ENCODE data around the gene ZNF547. TPM values are rescaled to one million over a fixed set of nuclear protein-coding genes. Genes with fewer than 3 reads are reported as not detected.
"Not testable (repeated sequence)": the region's sequence is repeated elsewhere in the genome, so short reads cannot be mapped to it uniquely, and the experiment has no call there.

The ZNF547 gene
- polyA plus RNA-seq, 1 donor, result 4.2 TPM

DNA sequence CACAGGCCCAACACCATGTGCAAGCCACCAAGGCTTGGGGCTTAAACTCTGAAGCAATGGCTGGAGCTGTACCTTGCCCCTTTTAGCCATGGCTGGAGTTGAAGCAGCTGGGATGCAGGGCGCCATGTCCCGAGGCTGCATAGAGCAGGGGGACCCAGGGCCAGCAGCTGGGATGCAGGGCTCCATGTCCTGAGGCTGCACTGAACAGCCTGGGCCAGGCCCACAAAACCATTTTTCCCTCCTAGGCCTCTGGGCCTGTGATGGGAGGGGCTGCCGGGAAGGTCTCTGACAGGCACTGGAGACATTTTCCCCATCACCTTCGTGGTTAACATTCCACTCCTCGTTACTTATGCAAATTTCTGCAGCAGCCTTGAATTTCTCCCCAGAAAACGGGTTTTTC is 10.8 kb downstream of the ZNF547 start:
- no peak for DNase-seq (ENCODE audit: low read depth)

DNA sequence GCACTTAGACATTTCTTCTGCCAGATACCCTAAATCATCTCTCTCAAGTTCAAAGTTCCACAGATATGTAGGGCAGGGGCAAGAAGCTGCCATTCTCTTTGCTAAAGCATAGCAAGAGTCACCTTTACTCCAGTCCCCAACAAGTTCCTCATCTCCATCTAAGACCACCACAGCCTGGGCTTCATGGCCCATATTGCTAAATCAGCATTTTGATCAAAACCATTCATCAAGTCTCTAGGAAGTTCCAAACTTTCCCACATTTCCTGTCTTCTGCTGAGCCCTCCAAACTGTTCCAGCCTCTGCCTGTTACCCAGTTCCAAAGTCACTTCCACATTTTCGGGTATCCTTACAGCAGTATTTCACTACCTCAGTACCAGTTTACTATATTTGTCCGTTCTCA is 11.3 kb downstream of the ZNF547 start:
- not testable (repeated sequence) for DNase-seq (ENCODE audit: low read depth)

DNA sequence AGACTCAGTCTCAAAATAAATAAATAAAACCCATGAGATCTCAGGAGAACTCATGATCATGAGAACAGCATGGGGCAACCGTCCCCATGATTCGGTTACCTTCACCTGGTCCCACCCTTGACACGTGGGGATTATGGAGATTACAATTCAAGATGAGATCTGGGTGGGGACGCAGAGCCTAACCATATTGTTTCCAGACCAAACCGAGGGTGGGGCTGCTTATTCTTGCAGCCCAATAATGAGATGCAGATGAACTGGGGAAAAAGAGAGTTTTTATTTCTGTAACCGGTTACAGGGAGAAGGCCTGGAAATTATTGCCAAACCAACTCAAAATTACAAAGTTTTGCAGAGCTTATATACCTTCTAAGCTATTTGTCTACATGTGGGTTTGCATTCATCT is 12.8 kb downstream of the ZNF547 start:
- DNase-seq (ENCODE audit: low read depth), result no peak

DNA sequence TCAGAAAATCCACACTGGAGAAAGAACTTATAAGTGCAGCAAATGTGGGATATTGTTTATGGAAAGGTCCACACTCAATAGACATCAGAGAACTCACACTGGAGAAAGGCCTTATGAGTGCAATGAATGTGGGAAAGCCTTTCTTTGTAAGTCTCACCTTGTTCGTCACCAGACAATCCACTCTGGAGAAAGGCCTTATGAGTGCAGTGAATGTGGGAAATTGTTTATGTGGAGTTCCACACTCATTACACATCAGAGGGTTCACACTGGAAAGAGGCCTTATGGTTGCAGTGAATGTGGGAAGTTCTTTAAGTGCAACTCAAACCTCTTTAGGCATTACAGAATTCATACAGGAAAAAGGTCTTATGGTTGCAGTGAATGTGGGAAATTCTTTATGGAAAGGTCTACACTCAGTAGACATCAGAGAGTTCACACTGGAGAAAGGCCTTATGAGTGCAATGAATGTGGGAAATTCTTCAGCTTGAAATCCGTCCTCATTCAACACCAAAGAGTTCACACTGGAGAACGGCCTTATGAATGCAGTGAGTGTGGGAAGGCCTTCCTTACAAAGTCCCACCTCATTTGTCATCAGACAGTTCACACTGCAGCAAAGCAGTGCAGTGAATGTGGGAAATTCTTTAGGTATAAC is 14.3 kb downstream of the ZNF547 start:
- DNase-seq (ENCODE audit: low read depth), result no peak

DNA sequence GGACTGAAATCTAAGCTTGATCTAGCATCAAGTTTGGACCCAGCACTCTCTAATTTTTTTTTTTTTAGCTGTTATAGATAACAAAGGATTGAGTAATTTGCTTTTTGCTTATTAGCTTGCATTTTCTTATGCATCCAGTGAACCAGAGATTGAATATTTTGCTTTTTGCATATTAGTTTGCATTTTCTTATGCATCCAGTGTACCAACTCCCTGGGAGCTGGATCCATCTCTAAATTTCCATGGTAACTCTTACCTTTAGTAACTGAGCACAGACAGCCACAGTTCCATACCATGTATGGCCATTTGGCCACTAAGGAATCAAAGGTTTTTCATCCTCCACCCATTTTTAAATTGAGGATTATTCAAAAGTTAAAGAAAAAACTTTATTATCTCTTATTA is 17.6 kb downstream of the ZNF547 start:
- no peak for DNase-seq (ENCODE audit: low read depth)

DNA sequence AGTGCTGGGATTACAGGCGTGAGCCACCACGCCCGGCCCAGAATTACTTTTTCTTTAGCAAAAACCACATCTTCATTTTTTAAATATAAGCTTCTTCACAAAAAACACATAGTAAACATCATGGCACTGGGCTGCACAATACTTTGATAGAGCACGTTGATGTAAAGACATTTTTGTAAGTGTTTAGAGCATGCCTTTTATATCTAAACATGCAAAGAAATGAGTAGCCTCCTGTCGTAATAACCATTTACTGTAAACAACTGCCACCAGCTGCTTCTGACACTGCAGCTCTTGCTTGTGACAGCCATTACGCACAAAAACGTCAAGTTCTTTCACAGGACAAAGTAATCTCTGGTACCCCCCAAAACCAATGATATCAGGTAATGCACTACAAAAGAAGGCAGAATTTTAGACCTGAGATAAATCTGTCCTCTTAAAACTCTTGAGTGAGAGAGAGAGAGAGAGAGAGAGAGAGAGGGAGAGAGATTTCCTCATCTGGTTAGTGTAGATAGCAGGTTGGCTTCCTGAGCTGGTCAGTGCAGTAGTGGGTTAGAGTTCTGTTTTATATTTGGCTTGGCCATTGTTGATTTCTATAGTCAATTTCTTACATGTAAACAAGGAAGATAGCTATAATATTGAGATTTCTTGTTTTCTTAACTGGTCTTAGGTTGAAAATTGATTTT is 19.6 kb downstream of the ZNF547 start:
- DNase-seq (ENCODE audit: low read depth), result no peak

DNA sequence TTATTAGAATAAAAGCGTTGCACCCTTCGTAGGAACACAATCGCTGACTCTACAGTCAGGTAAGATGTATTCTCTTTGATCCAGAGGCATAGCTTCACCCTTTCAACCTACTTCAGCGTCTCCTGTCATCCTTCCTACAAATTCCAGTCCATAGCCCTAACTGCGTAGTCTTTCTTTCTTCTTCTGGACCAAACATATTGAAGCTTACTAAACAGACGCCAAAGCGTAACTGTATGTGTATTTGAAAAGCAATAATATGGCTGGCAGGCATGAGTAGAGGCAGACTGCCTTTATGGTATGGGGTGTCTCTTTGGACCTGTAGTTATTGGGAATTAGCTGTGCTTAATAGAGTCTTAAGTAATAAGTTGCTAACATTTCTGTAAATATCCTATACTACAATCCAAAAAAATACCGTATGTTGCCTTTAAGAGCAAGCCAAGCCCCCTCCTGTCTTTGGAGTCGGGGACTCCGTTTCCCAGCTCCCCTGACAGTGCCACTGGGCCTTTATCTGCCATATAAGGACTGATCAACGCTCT is 25.9 kb downstream of the ZNF547 start:
- no peak for DNase-seq (ENCODE audit: low read depth)

DNA sequence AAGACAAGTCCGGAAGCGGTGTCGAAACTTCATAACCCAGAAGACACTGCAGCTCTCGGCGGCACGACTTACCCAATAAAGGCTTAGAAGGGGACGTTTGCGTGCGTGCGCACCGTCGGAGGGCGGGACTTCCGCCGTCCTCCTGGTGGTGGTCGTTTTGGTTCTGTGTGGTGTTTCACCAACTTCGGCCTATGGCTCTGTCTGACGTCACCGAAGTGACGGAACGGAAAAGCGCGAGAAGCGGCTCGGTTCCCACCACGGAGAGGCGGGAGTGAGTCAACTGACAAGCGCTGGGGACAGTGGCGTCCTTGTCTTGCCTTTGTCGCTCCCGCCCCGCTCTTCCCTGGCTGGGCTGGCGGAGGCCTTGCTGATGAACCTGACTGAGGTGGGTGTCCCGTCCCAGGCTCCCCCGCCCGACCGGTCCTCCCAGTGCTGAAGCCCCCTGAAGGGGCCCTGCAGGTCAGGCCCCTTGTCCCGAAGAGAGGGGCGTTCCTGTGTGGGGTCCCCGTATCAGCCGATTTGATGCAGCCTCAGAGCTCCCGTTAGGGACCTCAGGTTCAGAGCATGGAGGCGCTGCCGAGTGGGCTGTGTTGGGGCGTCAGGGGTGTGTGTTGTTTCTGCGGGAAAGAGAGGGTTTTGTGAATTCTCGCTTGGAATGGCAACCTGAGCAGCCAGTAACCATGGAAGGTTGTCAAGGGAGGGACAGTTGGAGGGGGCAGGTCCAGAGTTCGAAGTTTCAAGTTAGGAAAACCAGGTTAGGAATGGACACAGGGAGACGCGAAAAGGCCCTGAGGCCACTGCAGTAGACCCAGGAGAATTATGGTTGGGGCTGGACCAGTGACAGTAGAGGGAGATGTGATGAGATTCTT is 26.6 kb downstream of the ZNF547 start, which contains the start of gene ZNF548:
TSS of gene ZNF548 (plus strand) at position 125 of the 869 bp plus-strand sequence. CDS start at position 371, 246 bp downstream.
- DNase-seq (ENCODE audit: low read depth), result peak; percentile 97

DNA sequence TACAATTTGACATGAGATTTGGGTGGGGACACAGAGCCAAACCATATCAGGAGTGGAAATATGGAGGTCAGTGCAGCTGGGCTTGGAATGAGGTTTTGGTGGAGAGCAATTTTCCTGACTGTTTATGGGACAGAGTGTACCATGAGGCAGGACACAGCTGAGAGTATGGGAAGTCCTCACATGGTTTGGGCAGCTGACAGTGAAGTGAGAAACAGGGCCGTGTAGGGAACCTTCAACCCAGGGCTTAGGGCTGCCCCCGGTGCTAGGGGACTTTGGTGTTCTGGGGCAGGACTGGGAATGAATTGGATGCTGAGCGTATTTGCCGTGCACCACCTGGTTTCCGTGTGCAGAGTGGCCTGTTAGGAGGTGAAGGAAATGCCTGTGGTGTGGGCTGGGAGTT is 32.4 kb downstream of the ZNF547 start:
- DNase-seq (ENCODE audit: low read depth), result no peak

DNA sequence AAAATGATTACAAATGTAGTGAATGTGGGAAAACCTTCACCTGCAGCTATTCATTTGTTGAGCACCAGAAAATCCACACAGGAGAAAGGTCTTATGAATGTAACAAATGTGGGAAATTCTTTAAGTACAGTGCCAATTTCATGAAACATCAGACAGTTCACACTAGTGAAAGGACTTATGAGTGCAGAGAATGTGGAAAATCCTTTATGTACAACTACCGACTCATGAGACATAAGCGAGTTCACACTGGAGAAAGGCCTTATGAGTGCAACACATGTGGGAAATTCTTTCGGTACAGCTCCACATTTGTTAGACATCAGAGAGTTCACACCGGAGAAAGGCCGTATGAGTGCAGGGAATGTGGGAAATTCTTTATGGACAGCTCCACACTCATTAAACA is 35.5 kb downstream of the ZNF547 start:
- DNase-seq (ENCODE audit: low read depth), result no peak

DNA sequence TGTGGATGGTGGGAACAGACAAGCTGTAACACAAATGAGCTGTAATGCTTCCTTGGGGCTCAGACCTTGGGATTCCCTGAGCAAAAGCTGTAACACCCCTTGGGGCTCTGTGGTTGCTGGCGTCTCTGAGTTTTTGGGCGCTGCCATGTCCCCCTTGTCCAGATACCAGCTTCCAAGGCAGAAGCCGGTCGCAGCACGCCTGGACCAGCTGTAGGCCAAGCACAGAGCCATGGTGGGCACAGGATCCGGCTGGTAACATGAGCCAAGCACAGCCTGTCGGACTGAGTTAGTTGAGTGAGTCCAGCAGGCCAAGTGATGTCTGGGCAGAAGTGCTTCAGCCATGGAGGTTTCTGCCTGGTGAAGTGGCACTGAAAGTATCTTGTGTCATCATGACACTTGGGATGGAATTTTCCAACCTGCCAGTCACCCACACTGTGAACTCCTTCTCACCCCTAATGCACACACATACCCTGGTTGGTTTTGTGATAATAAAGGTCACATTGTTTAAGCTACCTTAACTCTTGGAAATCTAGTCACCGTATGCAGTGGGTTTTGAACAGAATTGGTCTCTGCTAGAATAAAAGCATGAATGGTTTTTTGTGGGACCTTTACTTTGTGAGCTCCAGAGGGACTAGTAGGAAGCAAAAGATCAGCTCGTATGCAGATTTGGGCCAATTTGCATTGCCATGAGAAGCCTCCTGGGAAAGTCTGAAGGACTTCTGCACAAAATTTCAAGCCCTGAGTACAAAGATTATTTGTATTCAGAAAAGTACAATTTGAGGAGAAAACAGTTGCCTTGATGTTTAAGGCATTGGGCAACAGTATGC is 40.6 kb downstream of the ZNF547 start:
- no peak for DNase-seq (ENCODE audit: low read depth)

DNA sequence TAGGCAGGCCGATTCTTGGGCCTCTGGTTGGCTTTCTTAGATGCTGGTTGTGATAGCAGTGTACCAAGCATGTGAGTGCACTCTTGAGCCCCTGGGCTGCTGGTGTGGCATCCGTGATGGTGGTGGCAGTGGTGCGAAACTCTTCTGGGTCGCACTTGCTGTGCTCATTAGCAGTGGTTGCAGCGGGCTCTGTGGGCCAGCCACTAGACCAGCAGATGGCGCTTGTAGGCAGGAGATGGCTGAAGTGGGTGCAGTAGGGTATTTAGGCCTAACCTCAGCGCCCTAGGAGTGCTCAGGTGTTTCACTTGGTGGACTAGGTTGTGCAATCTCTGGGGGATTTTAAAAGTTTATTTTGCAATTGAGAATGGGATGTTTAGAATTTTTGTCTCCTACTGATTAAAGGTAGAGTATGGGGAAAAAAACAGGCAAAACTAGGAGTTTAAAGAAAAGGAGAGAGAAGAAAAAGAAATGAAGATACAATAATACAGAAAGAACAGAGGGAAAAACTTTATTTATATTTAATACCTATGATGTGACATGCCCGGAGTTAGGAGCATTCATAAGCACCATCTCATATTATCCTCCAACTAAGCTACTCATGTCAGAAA is 43.3 kb downstream of the ZNF547 start:
- no peak for DNase-seq (ENCODE audit: low read depth)

DNA sequence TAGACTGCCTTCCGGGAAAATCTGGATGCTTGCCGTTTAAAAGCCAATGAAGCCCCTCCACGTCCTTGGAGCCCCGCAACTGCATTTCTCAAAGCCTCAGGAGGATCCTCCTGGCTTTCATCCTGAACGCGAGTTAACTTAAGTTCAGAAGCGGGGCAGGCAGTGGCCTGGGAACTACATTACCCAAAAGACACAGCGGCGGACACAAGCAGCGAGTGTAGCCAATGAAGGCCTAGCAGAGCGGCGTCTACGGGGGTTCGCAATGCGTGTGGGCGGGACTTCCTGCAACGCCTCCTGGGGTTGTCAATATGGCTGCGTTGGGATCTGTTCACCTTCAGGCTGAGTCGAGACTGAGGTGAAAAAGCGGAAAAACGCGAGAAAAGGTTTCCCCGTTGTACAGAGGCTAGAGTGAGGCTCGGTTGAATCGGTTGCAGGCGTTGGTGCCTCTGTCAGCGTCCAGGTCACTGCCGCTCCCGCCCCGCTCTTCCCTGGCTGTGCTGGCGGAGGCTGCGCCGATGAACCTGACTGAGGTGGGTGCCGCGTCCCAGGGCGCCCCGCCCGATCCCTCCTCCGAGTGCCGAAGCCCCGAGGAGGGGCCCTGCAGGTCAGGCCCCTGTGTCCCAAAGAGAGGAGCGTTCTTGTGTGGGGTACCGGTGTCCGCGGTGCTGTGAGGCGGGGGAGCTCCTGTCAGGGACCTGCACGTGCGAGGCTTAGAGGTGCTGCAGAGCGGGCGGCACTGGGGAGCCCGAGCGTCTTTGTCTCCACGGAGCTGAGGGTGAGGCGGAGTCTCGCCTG is 47.7 kb downstream of the ZNF547 start, which contains the start of gene ZNF17:
TSS of gene ZNF17 (plus strand) at position 285 of the 795 bp plus-strand sequence. CDS start 2,455 bp downstream, outside the sequence.
- peak; percentile 94 for DNase-seq (ENCODE audit: low read depth)

DNA sequence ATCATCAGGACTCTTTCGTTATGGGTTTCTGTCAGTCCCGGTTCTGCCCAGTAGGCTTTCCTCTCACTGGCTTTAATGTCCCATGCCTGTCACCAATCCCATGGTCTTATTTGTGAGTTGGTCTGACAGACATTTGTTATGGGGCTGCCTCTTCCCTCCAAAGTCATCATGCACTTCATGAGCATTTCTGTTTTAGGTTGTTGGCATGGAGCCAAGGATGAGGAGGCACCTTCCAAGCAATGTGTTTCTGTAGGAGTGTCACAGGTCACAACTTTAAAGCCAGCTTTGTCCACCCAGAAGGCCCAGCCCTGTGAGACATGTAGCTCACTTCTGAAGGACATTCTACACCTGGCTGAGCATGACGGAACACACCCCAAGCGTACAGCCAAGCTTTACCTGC is 56.1 kb downstream of the ZNF547 start:
- DNase-seq (ENCODE audit: low read depth), result no peak

DNA sequence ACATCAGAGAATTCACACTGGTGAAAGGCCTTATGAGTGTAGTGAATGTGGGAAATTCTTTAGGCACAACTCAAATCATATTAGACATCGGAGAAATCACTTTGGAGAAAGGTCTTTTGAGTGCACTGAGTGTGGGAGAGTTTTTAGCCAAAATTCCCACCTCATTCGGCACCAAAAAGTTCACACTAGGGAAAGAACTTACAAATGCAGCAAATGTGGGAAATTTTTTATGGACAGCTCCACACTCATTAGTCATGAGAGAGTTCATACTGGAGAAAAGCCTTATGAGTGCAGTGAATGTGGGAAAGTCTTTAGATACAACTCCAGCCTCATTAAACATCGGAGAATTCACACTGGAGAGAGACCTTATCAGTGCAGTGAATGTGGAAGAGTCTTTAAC is 57.7 kb downstream of the ZNF547 start:
- DNase-seq (ENCODE audit: low read depth), result no peak

Other genes starting within 250 kb of the ZNF547 start
- gene USP29, start 243.6 kb upstream of the ZNF547 start, polyA plus RNA-seq (ENCODE audit: insufficient read length), result not detected
- not detected for gene ZIM3, start 218.3 kb upstream of the ZNF547 start, polyA plus RNA-seq (ENCODE audit: insufficient read length)
- not detected for gene DUXA, start 196.1 kb upstream of the ZNF547 start, polyA plus RNA-seq (ENCODE audit: insufficient read length)
- gene ZNF264, start 172.1 kb upstream of the ZNF547 start, polyA plus RNA-seq (ENCODE audit: insufficient read length), result 10.4 TPM
- gene AURKC, start 132.5 kb upstream of the ZNF547 start, polyA plus RNA-seq (ENCODE audit: insufficient read length), result 1.1 TPM
- 5.6 TPM for gene ZNF805, start 122.9 kb upstream of the ZNF547 start, polyA plus RNA-seq (ENCODE audit: insufficient read length)
- 3.9 TPM for gene ZNF460, start 83.1 kb upstream of the ZNF547 start, polyA plus RNA-seq (ENCODE audit: insufficient read length)
- 5.5 TPM for gene ZNF543, start 43.1 kb upstream of the ZNF547 start, polyA plus RNA-seq (ENCODE audit: insufficient read length)
- 8.9 TPM for gene ZNF304, start 12.3 kb upstream of the ZNF547 start, polyA plus RNA-seq (ENCODE audit: insufficient read length)
- gene TRAPPC2B, start within 50 bp of the ZNF547 start, polyA plus RNA-seq (ENCODE audit: insufficient read length), result 15.2 TPM
- 20.9 TPM for gene ZNF548, start 26.3 kb downstream of the ZNF547 start, polyA plus RNA-seq (ENCODE audit: insufficient read length)
- 7.9 TPM for gene ZNF17, start 47.6 kb downstream of the ZNF547 start, polyA plus RNA-seq (ENCODE audit: insufficient read length)
- gene ZNF749, start 71.8 kb downstream of the ZNF547 start, polyA plus RNA-seq (ENCODE audit: insufficient read length), result 6.6 TPM
- gene VN1R1, start 93.6 kb downstream of the ZNF547 start, polyA plus RNA-seq (ENCODE audit: insufficient read length), result 2.0 TPM
- 9.3 TPM for gene ZNF772, start 114.0 kb downstream of the ZNF547 start, polyA plus RNA-seq (ENCODE audit: insufficient read length)
- 10.6 TPM for gene ZNF419, start 124.2 kb downstream of the ZNF547 start, polyA plus RNA-seq (ENCODE audit: insufficient read length)
- gene ZNF773, start 136.4 kb downstream of the ZNF547 start, polyA plus RNA-seq (ENCODE audit: insufficient read length), result 7.8 TPM
- gene ZNF549, start 163.8 kb downstream of the ZNF547 start, polyA plus RNA-seq (ENCODE audit: insufficient read length), result 7.5 TPM
- gene ZNF550, start 196.3 kb downstream of the ZNF547 start, polyA plus RNA-seq (ENCODE audit: insufficient read length), result 10.6 TPM
- 4.9 TPM for gene ZNF416, start 215.4 kb downstream of the ZNF547 start, polyA plus RNA-seq (ENCODE audit: insufficient read length)
- 4.8 TPM for gene ZIK1, start 220.6 kb downstream of the ZNF547 start, polyA plus RNA-seq (ENCODE audit: insufficient read length)
- 3.6 TPM for gene ZNF530, start 236.3 kb downstream of the ZNF547 start, polyA plus RNA-seq (ENCODE audit: insufficient read length)

All from forelimb muscle (tissue), 1 donor.